Suprapubic skin (tissue), 3 donors: ENCODE measurements around the gene COQ4.

ENCODE experiments used
- CTCF ChIP-seq, 2 donors: fragments of 200-600 bp in 1 of 2; fragments of 450-650 bp in 1 of 2; sonication (generic) in 1 of 2; IDR thresholded peaks; one replicate each; pipeline ENCODE4 v1.5.1; 2016 to 2019; ENCODE audit warnings: antibody characterized with exemption in 2 of 2, mild to moderate bottlenecking in 1 of 2, moderate library complexity in 1 of 2
- EP300 ChIP-seq: sonication (generic); formaldehyde crosslinking; IDR thresholded peaks from one replicate; pipeline ENCODE4 v1.6.1; 2017; ENCODE audit warnings: antibody characterized with exemption
- POLR2A ChIP-seq, 2 donors: fragments of 450-650 bp; IDR thresholded peaks; one replicate each; pipeline ENCODE4 v1.6.1; 2017; ENCODE audit warnings: antibody characterized with exemption in 2 of 2, mild to moderate bottlenecking in 2 of 2, moderate library complexity in 2 of 2

- no peak for TF ChIP-seq POLR2A (IDR thresholded peaks at IDR 0.05)
- no peak for TF ChIP-seq CTCF (IDR thresholded peaks at IDR 0.05)
- no peak for TF ChIP-seq EP300
Measured at GRCh38 chr9:128355451-128355850, 32.8 kb downstream of the COQ4 start.
